Measurements from ENCODE around the gene REV3L. TPM values are rescaled to one million over a fixed set of nuclear protein-coding genes. Genes with fewer than 3 reads are reported as not detected.
"Not testable (repeated sequence)": the region's sequence is repeated elsewhere in the genome, so short reads cannot be mapped to it uniquely, and the experiment has no call there.

The REV3L gene
- total RNA-seq, 1 experiment from 2014 or later: 31.9 TPM

DNA sequence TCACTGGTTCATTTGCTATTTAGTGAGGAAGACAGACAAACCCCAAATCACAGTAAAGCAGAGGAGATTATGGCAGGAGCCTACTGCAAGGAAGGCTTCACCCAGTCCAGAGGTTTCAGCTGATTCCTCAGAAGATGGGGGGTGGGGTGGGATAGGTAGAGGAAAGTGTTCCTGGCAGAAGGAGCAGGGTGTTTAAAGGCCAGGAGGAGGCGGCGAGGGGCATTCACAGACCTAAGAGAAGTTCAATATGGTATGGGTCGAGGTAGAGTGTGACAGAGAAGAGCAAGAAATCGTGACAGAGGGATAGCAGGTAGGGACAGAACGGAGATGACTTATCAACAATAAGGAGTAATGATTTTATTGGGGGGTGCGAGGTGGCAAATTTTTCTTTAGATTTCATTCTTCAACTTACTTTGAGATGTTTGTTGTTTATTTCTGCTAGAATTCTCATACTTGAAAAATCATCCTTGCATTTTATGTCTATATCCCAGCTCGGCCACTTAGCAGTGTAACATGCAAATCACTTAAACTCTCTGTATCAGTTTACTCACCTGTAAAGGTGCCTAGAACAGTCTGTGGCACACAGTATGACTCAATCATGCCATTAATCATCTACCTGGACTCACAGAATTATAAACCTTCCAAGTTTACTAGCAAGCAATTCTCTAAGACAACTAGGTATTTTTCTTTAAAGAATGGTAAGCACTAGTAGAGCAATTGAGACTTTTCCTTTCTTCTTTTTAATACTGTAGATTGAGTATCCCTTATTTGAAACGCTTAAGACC is 176.7 kb downstream of the REV3L start:
- DNase-seq (ENCODE audit: low read depth): no peak

- no peak for DNase-seq (ENCODE audit: low read depth)
These were observed 181.1 kb downstream of the REV3L start for GRCh38 chr6:111301946-111302345.

DNA sequence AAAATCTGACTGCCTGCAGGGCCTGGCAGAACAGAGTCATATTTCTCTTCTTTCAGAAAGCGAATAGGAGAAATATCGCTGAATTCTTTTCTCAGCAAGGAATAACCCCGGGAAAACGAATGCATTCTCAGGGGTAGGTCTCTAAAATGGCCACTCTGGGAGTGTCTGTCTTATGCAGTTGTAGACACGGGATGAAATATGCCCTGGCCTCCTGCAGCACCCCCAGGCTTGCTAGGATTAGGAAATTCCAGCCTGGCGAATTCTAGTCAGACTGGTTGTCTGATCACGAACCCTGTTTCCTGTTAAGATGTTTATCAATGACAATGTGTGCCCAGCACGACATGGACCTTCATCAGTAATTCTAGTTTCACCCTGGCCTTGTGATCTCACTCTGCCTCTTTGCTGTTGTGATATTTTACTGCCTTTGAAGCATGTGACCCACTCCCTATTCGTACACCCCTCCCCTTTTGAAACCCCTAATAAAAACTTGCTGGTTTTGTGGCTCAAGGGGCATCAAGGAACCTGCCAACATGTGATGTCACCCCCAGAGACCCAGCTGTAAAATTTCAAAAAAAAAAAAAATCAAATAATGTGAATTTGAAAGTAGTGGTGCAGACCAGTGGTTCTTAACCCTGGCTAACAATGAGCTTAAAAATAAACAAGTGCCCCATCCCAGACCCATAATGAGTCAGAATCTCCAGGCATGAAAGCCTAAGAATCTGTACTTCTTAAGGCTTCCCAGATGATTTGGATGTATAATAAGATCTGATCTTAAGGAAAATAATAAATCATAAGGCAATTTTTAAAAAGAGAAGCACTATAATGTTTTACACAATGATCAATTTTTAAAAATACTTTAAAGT is 181.8 kb downstream of the REV3L start:
- not testable (repeated sequence) for DNase-seq (ENCODE audit: low read depth)

- DNase-seq (ENCODE audit: low read depth): no peak
These were observed 185.2 kb downstream of the REV3L start for GRCh38 chr6:111297776-111298175.

- no peak for DNase-seq (ENCODE audit: low read depth)
These were observed 188.5 kb downstream of the REV3L start for GRCh38 chr6:111294374-111294967.

GRCh38 chr6:111291336-111292259 is 191.4 kb downstream of the REV3L start:
- DNase-seq (ENCODE audit: low read depth): no peak

DNA sequence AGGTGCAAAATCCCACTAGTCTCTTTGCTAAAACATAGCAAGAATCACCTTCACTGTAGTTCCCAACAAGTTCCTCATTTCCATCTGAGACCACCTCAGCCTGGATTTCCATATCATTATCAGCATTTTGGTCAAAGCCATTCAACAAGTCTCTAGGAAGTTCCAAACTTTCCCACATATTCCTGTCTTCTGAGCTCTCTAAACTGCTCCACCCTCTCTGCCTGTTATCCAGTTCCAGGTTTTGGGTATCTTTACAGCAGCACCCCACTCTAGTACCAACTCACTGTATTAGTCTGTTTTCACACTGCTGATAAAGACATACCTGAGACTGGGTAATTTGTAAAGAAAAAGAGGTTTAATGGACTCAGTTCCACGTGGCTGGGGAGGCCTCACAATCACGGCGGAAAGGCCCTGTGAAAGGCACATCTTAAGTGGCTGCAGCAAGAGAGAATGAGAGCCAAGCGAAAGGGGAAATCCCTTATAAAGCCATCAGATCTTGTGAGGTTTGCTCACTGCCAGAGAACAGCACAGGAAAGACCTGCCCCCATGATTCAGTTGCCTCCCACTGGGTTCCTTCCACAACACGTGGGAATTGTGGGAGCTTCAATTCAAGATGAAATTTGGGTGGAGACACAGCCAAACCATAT is 192.2 kb downstream of the REV3L start:
- DNase-seq (ENCODE audit: low read depth): peak; percentile 22

DNA sequence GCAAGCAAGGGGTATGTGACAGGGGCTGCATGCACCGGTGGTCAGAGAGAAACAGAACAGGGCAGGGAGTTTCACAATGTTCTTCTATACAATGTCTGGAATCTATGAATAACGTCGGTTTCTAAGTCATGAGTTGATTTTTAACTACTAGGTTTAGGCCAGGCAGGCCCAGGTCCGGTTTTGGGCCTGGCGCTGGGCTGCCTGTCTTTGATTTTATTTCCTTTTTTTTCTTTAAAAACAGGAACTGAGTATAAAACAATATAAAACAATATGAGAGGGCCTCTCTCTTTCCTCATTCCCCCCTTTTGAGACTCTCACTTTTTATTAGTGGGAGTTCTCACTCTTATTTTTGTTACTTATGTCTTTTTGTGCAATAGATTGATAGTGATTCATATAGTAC is 198.7 kb downstream of the REV3L start:
- DNase-seq (ENCODE audit: low read depth): not testable (repeated sequence)

- DNase-seq (ENCODE audit: low read depth): no peak
These were observed 199.3 kb downstream of the REV3L start for GRCh38 chr6:111283707-111284106.

DNA sequence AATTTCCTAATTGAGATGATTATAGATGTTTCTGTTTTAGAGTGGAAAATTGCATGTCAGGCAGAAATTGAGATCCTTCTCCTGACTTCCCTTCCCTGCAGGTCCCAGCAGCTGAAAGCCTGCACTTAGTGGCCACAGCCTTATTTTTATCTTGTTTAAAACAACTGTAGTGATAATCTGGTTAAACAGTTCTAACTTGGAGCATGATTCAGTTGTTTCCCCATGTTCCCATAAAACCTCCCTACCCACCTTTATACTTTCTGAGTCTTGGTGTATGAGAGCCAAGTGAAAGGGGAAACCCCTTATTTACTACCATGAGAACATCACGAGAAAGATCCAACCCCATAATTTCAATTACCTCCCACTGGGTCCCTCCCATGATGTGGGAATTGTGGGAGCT is 200.5 kb downstream of the REV3L start:
- no peak for DNase-seq (ENCODE audit: low read depth)

GRCh38 chr6:111280445-111280955 is 202.5 kb downstream of the REV3L start:
- peak; percentile 26 for DNase-seq (ENCODE audit: low read depth)

- DNase-seq (ENCODE audit: low read depth): no peak
These were observed 204.3 kb downstream of the REV3L start for GRCh38 chr6:111278731-111279130.

GRCh38 chr6:111277819-111278218 is 205.2 kb downstream of the REV3L start:
- no peak for DNase-seq (ENCODE audit: low read depth)

DNA sequence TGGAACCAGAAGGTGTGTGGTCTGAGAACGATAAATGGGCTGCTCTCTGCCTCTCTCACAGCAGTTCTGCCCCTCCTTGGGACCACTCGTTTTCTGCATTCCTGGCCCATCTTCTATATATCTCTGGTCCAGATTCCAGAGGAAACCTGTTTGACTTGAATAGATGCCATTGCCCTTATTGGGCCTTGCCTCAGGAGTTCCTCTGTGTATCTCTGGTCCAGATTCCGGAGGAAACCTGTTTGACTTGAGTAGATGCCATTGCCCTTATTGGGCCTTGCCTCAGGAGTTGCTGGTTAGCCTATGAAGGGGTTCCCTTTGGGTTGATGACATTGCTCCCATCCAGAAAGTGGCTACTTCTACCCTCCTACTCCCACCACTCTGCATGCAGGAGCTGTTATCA is 206.3 kb downstream of the REV3L start:
- no peak for DNase-seq (ENCODE audit: low read depth)

DNA sequence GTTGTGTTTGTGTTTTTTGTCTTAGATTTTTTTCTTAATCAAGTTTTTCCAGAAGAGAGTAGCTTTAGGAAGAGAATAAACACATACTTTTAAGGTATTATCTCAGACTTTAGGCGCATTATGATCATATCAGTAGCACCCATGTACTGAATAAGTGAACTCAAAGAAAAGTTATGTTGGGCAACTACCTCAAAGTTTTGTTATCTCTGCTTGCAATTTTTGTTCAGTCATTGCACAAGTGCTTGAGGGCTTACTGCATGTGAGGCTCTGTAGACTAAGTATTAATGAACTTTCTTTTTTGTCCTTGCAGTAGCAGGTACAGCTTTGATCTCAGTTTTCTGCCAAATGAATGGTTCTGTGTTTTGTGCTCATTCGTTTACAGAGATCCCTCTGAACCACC is 206.7 kb downstream of the REV3L start:
- DNase-seq (ENCODE audit: low read depth): no peak

- no peak for DNase-seq (ENCODE audit: low read depth)
These were observed 208.3 kb downstream of the REV3L start for GRCh38 chr6:111274593-111275217.

DNA sequence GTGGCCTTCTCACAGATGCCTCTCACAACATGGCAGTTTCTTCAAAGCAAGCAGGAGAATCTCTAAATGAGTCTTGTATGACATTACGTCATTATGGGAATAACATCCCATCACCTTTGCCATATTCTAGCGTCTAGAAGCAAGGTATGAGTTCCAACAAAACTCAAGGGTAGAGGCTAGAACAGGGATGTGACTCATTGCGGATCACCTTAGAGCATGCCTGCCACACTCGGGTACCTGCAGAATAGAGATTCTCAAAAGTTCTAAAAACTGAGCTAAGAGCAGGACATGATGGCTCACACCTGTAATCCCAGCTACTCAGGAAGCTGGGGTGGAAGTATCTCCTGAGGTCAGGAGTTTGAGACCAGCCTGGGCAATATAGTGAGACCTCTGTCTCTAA is 212.9 kb downstream of the REV3L start:
- DNase-seq (ENCODE audit: low read depth): no peak

DNA sequence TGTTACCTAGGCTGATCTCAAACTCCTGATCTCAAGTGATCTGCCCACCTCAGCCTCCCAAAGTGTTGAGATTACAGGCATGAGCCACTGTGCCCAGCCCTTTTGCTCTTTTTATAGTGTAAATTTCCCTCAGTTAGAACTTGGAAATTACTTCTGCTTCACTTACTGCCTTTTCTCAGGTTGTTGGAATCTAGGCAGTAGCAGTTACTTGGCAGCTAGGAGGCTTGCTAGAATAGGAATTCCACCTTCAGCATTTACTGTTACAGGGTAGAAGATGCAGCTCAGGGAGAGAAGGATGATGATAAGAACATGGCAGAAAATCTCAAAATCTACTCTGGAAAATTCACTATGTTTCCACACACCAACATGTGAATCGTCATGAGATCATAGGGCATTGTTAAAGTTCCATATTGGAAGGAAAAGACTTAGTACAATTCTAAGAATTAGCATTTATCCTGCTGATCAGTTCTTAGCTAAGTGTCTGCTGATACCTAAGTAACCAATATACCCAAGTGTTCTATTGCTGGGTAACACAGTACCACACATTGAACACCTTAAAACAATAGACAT is 213.5 kb downstream of the REV3L start:
- no peak for DNase-seq (ENCODE audit: low read depth)

DNA sequence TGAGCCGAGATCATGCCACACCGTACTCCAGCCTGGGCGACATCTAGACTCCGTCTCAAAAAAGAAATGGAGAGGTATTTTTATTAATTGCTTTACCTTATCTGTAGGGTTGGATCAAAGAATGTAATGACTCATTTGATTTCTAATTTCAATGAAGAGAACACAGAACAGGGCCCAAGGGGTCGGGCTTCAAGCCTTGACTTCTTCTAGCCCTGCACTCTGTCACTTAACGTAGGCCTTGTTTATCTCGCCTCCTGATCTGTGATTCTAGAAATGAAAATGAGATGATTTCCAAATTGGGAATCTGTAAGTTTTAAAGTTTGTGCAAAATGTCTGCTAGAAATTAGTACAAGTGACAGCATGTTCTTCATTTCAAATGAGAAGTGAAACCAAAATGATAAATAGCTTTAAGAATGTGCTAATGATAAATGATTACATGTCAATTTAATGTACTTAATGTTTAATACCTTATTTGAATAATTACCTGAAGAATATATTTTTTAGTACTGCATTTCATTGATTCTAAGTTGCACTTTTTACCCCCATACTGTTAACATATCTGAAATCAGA is 215.2 kb downstream of the REV3L start:
- DNase-seq (ENCODE audit: low read depth): no peak

Data from LHCN-M2 (cell line).